Forelimb muscle (tissue), 1 donor: ENCODE measurements around the gene SEC23A. TPM values are rescaled to one million over a fixed set of nuclear protein-coding genes. Genes with fewer than 3 reads are reported as not detected.
A peak's percentile ranks its signal among the peaks of the same experiment; 100 is the strongest.
"Not testable (repeated sequence)": the region's sequence is repeated elsewhere in the genome, so short reads cannot be mapped to it uniquely, and the experiment has no call there.

Source experiments
- DNase-seq: peaks from one replicate; pipeline ENCODE4 v3.0.0-alpha.2; 2013; ENCODE audit warnings: low read depth
- polyA plus RNA-seq: library from polyadenylated mRNA; unstranded; fragments of 120-200 nt; gene quantifications from one replicate; pipeline ENCODE4 v1.2.1, GENCODE V29; 2013; ENCODE audit not compliant: insufficient read length

The SEC23A gene
- polyA plus RNA-seq, 1 donor, result 81.8 TPM

DNA sequence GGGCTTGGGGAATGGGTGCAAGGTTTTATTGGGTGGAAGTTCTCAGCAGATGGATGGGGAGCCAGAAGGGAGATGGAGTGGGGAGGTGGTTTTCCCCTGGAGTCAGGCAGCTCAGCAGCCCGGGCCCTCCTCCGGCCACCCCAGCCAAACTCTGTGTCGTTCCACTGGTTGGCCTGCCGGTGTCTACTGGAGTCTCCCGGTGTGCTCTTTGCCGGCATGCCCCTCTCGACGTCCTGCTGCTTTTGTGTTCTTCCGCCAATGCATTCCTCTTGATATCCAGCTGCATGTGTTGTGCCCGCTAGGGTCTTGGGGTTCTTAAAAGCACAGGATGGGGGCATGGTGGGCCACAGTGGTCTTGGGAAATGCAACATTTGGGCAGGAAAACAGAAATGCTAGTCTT lies 72.8 kb downstream of the SEC23A start:
- no peak for DNase-seq

DNA sequence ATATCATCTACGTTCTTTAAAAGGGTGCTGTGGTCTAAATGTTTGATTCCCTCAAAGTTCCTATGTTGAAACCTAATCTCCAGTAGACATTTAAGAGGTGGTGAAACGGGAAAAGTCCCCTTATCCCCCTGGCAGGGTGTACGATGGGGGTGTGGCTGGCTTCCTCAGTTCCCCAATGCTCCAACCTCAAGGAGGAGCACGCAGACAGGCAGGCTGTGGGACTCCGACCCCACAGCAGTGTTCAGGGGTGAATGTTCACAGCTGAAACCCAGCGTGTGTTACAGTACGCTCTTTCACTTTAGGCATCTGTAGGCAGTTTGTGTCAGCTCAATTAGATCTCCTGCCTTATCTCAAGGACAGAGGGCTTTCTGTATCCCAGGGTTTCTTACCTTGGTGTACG lies 73.2 kb downstream of the SEC23A start:
- DNase-seq, result no peak

GRCh38 chr14:39028620-39029019 lies 74.4 kb downstream of the SEC23A start:
- no peak for DNase-seq

DNA sequence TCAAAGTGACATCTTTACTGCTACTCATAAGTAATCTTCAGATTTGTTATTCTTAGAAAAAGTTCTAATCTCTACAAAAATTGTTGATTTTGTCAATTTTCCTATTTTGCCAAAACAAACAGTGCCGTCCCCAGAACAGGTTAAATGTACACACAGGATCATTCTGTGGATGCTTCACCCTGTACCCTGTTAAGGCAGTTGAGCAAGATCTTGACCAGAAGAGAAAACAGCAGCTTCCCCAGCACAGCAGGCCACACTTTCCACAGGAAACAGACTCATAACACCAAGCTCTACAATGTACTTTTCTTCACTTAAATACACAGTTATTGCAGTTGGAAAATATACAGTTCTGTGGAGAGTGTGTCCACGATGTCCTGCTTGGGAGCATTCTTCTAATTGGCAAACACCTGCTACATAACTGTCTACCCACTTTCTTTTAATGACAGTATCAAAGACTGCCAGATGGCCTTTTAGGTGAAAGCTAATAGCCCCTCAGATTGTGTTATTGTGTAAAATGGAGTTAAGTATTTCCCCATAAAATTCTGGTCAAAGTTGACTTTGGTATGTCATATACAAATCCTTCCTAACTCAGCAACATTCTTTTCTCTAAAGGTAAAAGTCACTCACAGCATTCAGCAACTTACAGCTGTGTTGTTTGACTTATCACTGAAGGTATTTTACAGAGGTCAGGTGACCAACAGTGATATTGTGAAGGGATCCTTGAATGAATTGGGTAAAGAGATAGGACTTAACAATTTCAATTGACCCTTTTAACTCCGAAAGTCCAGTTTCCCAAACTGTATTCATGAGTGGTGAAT lies 77.0 kb downstream of the SEC23A start:
- no peak for DNase-seq

DNA sequence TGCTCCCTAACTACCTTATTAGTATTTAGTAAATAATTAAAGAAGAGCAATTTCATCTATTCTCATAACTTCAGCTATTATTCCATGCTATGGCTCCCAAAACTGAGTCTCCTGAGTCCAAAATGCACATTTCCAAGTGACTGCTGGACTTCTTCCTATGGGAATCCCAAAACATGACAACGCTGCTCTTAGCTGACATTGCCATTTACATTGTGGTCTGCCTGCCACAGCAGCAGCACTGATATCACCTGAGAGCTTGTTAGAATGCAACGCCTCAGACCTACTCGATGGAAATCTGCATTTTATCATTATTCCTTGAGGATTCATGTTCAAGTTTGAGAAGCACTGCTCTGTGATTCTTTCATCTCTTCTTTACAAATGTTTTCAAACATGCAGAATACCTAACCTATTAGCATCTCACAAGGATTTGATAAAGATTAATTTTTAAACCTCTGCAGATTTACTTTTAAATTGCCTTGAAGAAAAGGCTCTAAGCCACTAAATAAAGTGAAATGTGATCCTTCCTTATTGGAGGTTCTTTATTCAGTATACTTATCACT lies 77.7 kb downstream of the SEC23A start:
- no peak for DNase-seq

GRCh38 chr14:39023939-39024871 lies 78.8 kb downstream of the SEC23A start:
- DNase-seq, result no peak

DNA sequence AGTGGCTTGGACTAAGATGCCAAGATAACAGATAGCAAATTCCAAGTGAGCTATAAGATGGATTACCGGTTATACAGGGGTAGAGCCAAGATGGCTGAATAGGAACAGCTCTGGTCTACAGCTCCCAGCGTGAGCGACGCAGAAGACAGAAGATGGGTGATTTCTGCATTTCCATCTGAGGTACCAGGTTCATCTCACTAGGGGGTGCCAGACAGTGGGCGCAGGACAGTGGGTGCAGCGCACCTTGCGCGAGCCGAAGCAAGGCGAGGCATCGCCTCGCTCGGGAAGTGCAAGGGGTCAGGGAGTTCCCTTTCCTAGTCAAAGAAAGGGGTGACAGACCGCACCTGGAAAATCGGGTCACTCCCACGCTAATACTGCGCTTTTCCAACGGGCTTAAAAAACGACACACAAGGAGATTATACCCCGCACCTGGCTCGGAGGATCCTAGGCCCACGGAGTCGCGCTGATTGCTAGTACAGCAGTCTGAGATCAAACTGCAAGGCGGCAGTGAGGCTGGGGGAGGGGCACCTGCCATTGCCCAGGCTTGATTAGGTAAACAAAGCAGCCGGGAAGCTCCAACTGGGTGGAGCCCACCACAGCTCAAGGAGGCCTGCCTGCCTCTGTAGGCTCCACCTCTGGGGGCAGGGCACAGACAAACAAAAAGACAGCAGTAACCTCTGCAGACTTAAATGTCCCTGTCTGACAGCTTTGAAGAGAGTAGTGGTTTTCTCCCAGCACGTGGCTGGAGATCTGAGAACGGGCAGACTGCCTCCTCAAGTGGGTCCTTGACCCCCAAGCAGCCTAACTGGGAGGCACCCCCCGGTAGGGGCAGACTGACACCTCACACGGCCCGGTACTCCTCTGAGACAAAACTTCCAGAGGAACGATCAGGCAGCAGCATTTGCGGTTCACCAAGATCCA lies 85.7 kb downstream of the SEC23A start:
- not testable (repeated sequence) for DNase-seq

DNA sequence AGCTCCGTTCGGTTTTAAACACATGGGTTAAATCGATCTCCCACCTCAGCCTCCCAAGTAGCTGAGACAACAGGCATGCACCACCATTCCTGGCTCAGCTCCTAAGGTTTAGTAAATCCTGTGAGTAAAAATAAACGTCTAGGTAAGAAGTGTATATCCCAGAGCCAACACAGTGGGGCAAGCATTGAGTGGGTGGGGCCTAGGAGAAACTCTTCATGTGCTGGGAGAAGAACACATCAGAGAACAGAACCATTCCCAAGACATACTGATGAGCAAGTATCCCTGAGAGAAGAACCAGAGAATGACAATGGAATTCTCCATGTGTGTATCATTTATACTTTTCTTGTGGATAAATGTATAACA lies 86.3 kb downstream of the SEC23A start:
- DNase-seq, result no peak

DNA sequence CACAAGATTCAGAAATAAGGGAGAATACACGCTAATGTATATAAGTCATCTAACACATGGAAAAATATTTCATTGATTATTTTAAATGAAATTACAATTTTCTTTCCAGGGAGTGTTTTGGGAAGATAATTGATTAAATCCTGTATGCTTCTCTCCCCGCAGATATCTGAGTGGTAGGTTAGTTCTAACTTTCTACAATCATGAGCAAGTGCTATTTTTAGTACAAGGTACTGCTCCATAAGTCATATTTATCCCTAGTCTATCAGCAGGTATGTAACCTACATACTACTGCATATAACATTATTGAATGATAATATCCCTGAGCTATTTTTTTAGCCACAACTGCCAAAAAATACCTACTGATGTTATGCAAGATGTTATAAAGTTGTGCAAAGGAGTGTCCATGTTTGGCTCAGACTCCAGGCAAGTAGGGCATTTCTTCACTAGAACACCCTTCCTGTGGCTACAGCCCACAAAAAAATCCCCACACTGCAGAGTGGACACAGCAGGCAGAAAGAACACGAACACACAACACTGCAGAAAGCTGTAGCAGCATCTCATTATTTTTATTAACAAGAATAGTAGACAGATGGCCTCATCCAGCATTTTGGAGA lies 87.0 kb downstream of the SEC23A start:
- no peak for DNase-seq

GRCh38 chr14:39015360-39015961 lies 87.6 kb downstream of the SEC23A start:
- DNase-seq, result peak; percentile 19

GRCh38 chr14:39014460-39014859 lies 88.6 kb downstream of the SEC23A start:
- no peak for DNase-seq

DNA sequence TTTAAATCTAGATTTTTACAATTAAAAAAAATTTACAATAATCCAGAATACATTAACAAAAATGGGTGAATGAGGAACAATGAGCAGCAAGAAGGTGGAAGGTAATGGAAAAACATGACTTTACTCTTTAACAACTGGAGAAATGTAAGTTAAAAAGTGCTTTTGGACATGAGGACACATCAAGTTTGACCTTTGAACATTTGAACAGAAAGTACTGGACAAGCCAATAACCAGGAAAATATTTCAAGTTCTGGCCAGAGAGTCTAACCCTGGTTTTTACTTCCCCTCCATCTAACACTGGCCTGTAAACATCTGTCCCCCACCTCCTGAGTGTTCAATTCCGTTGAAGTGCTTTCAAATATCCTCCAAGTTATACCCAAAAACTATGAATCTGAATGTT lies 94.1 kb downstream of the SEC23A start:
- not testable (repeated sequence) for DNase-seq

GRCh38 chr14:39006721-39007410 lies 96.2 kb downstream of the SEC23A start:
- DNase-seq, result no peak

DNA sequence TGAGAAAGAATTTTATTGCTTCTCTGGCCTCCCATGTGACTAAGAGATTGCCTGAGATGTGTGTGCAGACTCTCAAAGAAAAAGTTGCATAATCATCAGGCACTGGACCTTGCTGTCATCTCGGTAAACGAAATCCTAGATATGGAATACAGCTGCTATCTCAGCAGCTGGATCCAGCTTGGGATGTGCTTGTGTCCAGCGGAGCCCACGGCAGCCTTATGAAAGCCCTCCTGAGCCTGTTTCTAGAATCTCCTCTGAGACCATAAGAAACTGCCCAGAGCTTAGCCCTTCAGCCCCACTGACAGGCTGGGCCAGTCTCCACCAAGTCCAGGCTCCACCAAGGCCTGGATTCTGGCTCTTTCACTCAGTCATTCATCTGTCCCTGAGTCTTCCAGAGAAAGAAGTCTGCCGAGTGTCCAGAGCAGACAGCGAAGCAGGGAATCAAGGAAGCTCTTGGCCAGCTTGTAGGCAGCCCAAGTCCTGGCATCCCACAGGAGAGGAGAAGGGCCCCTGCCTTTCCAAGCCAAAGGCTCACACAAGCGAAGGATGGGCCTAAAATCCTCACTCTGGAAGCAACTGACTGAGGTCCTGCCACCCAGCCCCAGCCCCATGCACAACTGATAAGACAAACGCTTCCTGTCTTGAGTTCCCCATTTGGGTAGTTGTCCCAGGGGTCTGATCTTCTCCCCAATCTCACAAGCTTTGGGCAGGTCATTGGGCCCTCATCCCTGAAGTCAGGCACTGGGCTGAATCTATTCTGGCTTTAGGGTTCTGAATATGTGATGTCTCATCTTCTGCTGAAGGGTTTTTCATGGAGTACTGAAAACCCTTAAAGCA lies 97.8 kb downstream of the SEC23A start:
- DNase-seq, result no peak

- no peak for DNase-seq
Measured at GRCh38 chr14:38999949-39000348, 103.1 kb downstream of the SEC23A start.

DNA sequence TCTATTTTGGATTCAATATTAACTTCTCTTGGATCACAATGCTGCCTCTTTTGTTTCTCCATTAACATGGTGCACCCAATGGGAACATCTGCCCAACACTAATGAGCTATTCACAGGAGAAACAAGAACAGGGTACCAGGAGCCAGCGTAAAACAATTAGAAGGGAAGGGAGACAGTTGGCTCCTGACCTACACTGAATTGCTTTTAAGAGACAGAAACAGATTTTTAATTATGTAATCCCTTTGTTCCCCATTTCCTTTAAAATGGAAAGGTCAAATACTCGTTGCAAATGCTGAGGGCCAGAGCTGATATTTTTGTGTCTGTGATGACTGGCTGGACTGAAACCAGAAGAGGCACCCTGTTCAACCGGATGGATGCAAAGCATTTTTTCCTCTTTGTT lies 108.3 kb downstream of the SEC23A start:
- DNase-seq, result no peak

DNA sequence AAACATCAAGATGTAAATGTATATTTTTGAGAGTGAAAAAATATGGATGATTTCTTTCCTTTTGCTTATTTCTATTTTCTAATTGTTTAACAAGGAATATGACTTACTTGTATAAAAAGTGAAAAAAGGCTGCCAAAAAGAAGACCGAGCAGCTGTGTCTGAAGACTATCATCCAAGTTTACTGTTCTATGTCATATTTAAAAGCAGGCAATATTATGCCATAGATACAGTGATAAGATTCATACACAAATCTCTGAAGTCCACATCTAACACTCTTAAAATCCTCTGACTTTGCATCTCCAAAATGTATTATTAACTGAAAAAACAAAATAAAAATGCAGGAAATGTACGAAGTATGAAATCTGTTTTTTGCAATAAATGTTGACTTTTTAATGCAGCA lies 109.1 kb downstream of the SEC23A start:
- DNase-seq, result no peak

DNA sequence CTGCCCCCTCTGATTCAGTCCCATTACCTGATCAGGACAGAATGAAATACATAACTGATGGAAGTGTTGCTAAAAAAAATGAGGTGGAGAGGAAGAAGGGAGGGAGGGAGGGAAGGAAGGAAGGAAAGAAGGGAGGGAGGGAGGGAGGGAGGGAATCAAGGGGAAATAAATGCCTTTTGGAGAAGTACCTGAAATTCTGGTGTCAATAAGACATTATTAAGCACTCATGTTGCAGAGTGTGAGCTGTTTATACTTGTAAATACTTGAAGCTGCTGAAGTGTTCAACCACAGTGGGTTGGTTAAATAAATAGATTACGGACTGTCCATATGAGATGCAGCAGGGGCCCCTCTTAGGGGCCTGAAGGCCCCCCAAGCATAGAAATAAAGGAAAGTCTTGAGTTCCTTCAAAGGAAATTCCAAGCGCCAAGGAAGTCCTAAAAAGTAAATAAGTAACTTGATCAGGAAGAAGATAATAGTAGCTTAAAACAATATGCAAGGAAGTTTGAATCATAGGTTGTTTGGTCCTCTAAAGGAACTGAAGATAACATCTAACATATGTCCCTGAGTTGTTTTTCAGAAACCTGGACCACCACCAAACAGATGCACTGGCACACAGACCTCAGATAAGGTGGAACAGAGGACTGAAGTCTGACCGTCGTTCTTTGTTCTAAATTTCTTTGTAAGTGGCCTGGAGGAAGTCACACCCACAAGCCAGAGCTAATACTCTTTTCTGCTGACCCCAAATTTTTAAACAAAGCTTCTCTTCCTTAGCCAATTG lies 110.8 kb downstream of the SEC23A start:
- DNase-seq, result no peak
